ENCODE measurements around the gene CHPF2. TPM values are rescaled to one million over a fixed set of nuclear protein-coding genes. Genes with fewer than 3 reads are reported as not detected.

CHPF2 gene
- total and polyA plus RNA-seq, 2 of the 13 experiments (the other 11 are each of a cell fraction or from before 2014, with no cell fraction given) = 15.4 to 21.5 TPM

DNA sequence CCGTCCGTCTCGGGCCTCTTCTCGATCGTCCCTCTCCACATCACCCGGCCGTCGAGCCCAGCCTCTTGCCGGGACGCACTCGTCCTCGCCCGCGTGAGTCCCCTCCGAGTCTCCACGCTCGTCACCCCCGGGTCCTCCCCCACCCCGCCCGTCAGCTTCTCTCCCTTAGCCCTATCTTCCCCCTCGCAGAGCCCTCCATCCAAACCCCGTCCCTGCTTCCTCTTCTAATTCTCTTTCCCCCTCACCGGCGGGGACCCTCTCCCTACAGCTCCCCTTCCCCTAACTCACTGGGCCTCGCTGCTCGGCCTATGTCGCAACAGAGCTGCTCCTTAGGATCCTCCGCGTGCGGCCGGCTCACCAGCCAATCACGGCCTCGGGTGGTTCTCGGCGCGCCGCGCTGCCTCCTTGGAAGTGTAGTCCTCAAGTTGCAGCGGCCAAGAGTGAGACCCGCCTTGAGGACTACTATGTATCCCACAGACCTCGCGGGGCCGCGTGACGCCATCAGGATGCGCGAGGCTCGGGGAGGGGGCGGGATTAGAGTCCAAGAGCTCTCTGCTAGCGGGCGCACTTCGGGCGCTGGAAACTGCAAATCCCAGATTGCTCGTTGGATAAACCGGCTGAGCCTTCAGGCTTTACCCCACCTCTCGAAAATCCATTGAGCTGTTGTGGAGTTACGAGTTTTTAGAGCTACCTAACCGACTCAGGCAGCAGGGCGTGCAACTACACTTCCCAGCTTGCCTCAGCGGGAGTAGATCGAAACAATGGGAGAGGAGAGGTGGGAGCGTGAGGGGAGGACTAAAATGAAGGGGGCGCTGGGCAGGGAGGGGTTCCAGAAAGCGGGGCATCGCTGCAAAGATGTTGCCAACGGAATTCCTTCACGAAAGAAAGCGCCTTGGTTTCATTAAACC is 5.2 kb upstream of the CHPF2 start, which contains the start of gene ABCF2 (continued):
- 0 out of 2 replicates have a peak, but pooled peaks have one; percentile 58 for TF ChIP-seq TBP (CRISPR knock-in tag; IDR thresholded peaks at IDR 0.05)
- no peak for TF ChIP-seq JUNB (CRISPR knock-in tag; IDR thresholded peaks at IDR 0.05; ENCODE audit: borderline replicate concordance)
- no peak for TF ChIP-seq MAFG (CRISPR knock-in tag; IDR thresholded peaks at IDR 0.05)
- no peak for TF ChIP-seq ETV5 (CRISPR knock-in tag; IDR thresholded peaks at IDR 0.05; ENCODE audit: borderline replicate concordance)
- TF ChIP-seq, protein P1, sequence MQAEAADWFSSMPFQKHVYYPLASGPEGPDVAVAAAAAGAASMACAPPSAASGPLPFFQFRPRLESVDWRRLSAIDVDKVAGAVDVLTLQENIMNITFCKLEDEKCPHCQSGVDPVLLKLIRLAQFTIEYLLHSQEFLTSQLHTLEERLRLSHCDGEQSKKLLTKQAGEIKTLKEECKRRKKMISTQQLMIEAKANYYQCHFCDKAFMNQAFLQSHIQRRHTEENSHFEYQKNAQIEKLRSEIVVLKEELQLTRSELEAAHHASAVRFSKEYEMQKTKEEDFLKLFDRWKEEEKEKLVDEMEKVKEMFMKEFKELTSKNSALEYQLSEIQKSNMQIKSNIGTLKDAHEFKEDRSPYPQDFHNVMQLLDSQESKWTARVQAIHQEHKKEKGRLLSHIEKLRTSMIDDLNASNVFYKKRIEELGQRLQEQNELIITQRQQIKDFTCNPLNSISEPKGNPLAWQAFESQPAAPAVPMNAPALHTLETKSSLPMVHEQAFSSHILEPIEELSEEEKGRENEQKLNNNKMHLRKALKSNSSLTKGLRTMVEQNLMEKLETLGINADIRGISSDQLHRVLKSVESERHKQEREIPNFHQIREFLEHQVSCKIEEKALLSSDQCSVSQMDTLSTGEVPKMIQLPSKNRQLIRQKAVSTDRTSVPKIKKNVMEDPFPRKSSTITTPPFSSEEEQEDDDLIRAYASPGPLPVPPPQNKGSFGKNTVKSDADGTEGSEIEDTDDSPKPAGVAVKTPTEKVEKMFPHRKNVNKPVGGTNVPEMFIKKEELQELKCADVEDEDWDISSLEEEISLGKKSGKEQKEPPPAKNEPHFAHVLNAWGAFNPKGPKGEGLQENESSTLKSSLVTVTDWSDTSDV (CRISPR knock-in tag; IDR thresholded peaks at IDR 0.05) = no peak
- TF ChIP-seq, protein P2, sequence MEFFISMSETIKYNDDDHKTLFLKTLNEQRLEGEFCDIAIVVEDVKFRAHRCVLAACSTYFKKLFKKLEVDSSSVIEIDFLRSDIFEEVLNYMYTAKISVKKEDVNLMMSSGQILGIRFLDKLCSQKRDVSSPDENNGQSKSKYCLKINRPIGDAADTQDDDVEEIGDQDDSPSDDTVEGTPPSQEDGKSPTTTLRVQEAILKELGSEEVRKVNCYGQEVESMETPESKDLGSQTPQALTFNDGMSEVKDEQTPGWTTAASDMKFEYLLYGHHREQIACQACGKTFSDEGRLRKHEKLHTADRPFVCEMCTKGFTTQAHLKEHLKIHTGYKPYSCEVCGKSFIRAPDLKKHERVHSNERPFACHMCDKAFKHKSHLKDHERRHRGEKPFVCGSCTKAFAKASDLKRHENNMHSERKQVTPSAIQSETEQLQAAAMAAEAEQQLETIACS (CRISPR knock-in tag; IDR thresholded peaks at IDR 0.05) = 0 out of 2 replicates have a peak, but pooled peaks have one; percentile 27
- TF ChIP-seq FOXJ3 (CRISPR knock-in tag; IDR thresholded peaks at IDR 0.05; ENCODE audit: borderline replicate concordance) = peak; percentile 49; the same call in 1 of the 2 replicates
- no peak; the same call in 1 of the 2 replicates for TF ChIP-seq GATA4 (IDR thresholded peaks at IDR 0.05; ENCODE audit: borderline replicate concordance, low read depth)
- TF ChIP-seq, protein P3, sequence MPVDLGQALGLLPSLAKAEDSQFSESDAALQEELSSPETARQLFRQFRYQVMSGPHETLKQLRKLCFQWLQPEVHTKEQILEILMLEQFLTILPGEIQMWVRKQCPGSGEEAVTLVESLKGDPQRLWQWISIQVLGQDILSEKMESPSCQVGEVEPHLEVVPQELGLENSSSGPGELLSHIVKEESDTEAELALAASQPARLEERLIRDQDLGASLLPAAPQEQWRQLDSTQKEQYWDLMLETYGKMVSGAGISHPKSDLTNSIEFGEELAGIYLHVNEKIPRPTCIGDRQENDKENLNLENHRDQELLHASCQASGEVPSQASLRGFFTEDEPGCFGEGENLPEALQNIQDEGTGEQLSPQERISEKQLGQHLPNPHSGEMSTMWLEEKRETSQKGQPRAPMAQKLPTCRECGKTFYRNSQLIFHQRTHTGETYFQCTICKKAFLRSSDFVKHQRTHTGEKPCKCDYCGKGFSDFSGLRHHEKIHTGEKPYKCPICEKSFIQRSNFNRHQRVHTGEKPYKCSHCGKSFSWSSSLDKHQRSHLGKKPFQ (CRISPR knock-in tag; IDR thresholded peaks at IDR 0.05; ENCODE audit: insufficient replicate concordance) = no peak
- TF ChIP-seq, protein P4, sequence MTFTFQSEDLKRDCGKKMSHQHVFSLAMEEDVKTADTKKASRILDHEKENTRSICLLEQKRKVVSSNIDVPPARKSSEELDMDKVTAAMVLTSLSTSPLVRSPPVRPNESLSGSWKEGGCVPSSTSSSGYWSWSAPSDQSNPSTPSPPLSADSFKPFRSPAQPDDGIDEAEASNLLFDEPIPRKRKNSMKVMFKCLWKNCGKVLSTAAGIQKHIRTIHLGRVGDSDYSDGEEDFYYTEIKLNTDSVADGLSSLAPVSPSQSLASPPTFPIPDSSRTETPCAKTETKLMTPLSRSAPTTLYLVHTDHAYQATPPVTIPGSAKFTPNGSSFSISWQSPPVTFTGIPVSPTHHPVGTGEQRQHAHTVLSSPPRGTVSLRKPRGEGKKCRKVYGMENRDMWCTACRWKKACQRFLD (CRISPR knock-in tag; IDR thresholded peaks at IDR 0.05; ENCODE audit: borderline replicate concordance) = 0 out of 2 replicates have a peak, but pooled peaks have one; percentile 63
- TF ChIP-seq, protein P5, sequence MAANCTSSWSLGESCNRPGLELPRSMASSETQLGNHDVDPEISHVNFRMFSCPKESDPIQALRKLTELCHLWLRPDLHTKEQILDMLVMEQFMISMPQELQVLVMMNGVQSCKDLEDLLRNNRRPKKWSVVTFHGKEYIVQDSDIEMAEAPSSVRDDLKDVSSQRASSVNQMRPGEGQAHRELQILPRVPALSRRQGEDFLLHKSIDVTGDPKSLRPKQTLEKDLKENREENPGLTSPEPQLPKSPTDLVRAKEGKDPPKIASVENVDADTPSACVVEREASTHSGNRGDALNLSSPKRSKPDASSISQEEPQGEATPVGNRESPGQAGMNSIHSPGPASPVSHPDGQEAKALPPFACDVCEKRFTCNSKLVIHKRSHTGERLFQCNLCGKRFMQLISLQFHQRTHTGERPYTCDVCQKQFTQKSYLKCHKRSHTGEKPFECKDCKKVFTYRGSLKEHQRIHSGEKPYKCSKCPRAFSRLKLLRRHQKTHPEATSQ (CRISPR knock-in tag; IDR thresholded peaks at IDR 0.05; ENCODE audit: borderline replicate concordance) = no peak; the same call in 1 of the 2 replicates
- TF ChIP-seq ZNF331 (CRISPR knock-in tag; IDR thresholded peaks at IDR 0.05) = peak; percentile 63; the same call in 1 of the 2 replicates
- TF ChIP-seq NAIF1 (CRISPR knock-in tag; IDR thresholded peaks at IDR 0.05; ENCODE audit: borderline replicate concordance) = peak; percentile 52; the same call in 1 of the 2 replicates
- TF ChIP-seq ZNF850 (CRISPR knock-in tag; conservative IDR thresholded peaks at IDR 0.05) = no peak
- TF ChIP-seq, protein P6, sequence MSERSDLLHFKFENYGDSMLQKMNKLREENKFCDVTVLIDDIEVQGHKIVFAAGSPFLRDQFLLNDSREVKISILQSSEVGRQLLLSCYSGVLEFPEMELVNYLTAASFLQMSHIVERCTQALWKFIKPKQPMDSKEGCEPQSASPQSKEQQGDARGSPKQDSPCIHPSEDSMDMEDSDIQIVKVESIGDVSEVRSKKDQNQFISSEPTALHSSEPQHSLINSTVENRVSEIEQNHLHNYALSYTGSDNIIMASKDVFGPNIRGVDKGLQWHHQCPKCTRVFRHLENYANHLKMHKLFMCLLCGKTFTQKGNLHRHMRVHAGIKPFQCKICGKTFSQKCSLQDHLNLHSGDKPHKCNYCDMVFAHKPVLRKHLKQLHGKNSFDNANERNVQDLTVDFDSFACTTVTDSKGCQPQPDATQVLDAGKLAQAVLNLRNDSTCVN (CRISPR knock-in tag; IDR thresholded peaks at IDR 0.05; ENCODE audit: borderline replicate concordance) = 0 out of 2 replicates have a peak, but pooled peaks have one; percentile 20
- peak; percentile 58; the same call in 1 of the 2 replicates for TF ChIP-seq KDM5B (CRISPR knock-in tag; IDR thresholded peaks at IDR 0.05; ENCODE audit: borderline replicate concordance)
- no peak for TF ChIP-seq ZNF468 (CRISPR knock-in tag; IDR thresholded peaks at IDR 0.05)

All from HepG2 (cell line).